HFF-Myc (cell line): ENCODE data around the gene MYBPC2.
"Not testable (repeated sequence)": the region's sequence is repeated elsewhere in the genome, so short reads cannot be mapped to it uniquely, and the experiment has no call there.

Source experiments
- DNase-seq: peaks from one replicate; pipeline ENCODE4 v3.0.0-alpha.2; 2011; ENCODE audit warnings: low read depth; ENCODE audit errors: extremely low read depth
- H3K4me3 ChIP-seq: replicated peaks from 2 replicates; pipeline ENCODE4 v1.5.1; 2011; ENCODE audit warnings: low read depth, mild to moderate bottlenecking, control low read depth, low read length
- CTCF ChIP-seq: IDR thresholded peaks from 2 replicates; pipeline ENCODE4 v1.5.1; 2012; ENCODE audit warnings: mild to moderate bottlenecking, low read depth, low read length, control low read depth; ENCODE audit errors: missing control alignments

Gene MYBPC2

DNA sequence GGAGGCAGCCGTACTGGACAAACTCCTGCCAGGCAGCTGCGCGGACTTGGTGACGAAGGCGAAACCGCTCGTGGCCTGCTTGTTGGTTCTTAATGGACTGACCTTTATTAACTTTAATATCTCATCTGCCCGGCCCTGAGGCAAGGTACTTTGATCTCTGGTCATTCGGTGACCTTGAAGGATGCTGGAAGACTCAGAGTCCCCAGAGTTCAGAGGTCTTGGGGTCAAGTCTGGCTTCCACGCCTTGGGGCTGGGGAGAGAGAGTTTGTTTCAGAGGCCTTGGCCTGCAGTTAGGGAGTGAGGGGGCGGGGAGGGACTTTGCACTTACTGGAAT is 34.0 kb downstream of the MYBPC2 start:
- no peak for DNase-seq
- no peak overlapping the region for H3K4me3 ChIP-seq
- TF ChIP-seq CTCF: no peak

GRCh38 chr19:50467566-50467965 is 34.9 kb downstream of the MYBPC2 start:
- DNase-seq: no peak
- no peak overlapping the region for H3K4me3 ChIP-seq
- no peak for TF ChIP-seq CTCF

DNA sequence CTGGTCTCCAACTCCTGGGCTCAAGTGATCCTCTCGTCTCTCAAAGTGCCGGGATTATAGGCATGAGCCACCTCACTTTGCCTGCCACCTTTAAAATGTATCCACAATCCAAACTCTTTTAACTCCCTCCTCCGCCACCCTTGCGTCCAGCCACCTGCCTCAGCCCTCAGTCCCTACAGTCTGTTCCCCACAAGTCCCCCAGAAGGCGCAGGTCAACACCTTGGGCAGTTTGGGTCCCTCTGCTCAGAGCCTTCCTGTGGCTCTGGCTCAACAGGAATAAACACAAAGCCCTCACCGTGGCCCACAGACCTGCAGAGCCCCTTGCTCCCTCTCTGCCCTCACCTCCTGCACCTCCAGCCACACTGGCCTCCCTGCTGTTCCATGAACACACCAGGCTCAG is 36.1 kb downstream of the MYBPC2 start:
- no peak for DNase-seq
- H3K4me3 ChIP-seq: no peak overlapping the region
- TF ChIP-seq CTCF: no peak

GRCh38 chr19:50473336-50473735 is 40.6 kb downstream of the MYBPC2 start:
- H3K4me3 ChIP-seq, DNase-seq: not testable (repeated sequence)

DNA sequence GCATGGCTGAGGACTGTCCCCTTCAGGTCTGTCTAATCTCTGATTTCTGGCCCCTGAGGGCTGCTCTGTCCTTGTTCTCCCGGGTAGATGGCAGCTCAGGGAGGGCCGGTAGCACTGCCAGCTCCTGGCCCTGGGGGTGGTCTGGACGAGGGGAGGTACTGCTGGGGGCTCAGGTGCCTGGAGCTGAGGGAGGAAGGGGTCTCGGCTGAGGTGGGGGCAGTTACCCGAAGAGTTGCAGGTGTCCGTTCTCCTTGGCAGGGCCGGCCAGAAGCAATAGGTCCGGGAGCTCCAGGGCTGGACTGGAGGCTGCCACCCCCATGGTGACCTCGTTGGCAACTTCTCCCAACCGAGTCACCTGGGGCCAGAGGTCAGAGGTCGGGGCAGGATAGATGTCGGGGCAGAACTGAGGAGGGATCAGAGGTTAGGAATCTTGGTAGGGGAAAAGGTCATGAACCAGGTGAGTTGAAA is 42.4 kb downstream of the MYBPC2 start:
- no peak for TF ChIP-seq CTCF
- no peak overlapping the region for H3K4me3 ChIP-seq

DNA sequence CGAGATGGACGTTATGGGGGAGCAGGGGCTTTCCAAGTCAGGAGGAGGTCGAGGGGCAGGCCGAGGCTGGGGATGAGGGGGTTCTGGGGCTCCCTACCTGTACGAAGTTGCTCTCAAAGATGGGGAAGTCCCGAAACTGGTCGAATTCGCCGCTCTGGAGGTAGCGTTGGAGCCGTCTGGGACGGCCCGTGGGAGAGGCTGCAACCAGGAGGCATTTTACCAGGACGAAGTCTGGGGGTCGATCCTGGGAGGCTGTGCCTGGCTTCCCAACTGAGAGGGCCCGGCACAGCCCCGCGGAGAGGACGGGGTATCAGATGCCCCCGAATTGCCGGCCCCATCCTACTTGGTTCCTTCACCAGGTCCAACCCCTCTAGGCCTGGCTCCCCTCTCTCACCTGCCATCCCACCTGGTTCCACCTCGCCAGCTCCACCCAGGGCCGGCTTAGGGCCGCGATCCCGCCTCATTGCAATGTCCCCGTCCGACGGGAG is 43.1 kb downstream of the MYBPC2 start:
- DNase-seq: no peak
- peak overlapping the region; percentile 92 for H3K4me3 ChIP-seq
- TF ChIP-seq CTCF: no peak

More for the DNA sequence above, 42.4 kb downstream of the MYBPC2 start:
- DNase-seq: no peak

DNA sequence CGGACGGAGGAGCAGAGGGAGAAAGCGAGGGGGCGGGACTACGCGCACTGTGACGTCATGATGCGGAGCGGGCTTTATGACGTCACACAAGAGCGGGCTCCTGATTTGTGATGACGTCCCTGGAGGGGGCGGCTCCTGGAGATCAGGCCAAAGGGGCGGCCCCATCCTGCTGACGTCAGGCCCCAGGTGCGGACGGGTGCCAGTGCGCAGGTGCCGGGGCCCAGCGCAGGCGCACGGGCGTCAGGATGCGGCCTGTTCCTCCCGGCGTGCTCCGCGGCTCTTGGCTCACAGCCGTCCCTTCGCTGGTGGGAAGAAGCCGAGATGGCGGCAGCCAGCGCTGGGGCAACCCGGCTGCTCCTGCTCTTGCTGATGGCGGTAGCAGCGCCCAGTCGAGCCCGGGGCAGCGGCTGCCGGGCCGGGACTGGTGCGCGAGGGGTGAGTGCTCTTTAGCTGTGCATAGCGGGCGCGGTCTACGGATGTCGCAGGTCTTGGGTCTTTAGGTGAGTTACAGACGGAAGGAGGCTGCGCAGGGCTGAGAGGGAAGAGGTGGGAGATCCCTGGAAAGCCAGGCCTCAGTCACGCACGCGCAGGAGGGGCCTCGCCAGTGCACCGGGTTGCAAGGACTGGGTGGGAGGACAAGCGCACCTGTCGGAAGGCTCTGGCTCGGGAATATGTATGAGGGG is 43.7 kb downstream of the MYBPC2 start, which contains the start of the genes EMC10 and GARIN5A:
Gene EMC10 (plus strand): TSS at position 284 of the 683 bp plus-strand sequence. CDS start 38 bp downstream, at position 322.
Gene GARIN5A (minus strand): TSS at position 625 of the 683 bp plus-strand sequence. CDS start 460 bp downstream, at position 165.
- H3K4me3 ChIP-seq: peak within 1 kb of the TSS; percentile 92
- TF ChIP-seq CTCF: no peak
- peak; percentile 70 for DNase-seq
